Kidney (tissue), 14 donors: ENCODE measurements around the gene HIBADH. TPM values are rescaled to one million over a fixed set of nuclear protein-coding genes. Genes with fewer than 3 reads are reported as not detected.
"Not testable (repeated sequence)": the region's sequence is repeated elsewhere in the genome, so short reads cannot be mapped to it uniquely, and the experiment has no call there.

Source experiments
- DNase-seq, 5 donors: peaks; one replicate each; pipeline ENCODE4 v3.0.0-alpha.2; 2013 to 2020
- FAIRE-seq: peaks from 2 replicates; lab custom pipeline; 2012; peaks lifted over from hg19 to GRCh38; lab: Jason Lieb, UNC
- H3K27ac ChIP-seq, 2 donors: one replicate each; pipeline ENCODE4 v1.7.0; 2013; ENCODE audit warnings: low read depth in 2 of 2, low read length in 2 of 2, inconsistent platforms in 1 of 2
- H3K27me3 ChIP-seq: one replicate; pipeline ENCODE4 v1.7.1; 2013; ENCODE audit warnings: low read length, inconsistent platforms; ENCODE audit not compliant: control insufficient read depth, insufficient read depth
- H3K36me3 ChIP-seq, 3 donors: one replicate each; pipeline versions ENCODE4 v1.7.0 to v1.7.1; 2013; ENCODE audit warnings: low read length in 3 of 3, control low read depth in 1 of 3, inconsistent platforms in 1 of 3; ENCODE audit not compliant: insufficient read depth in 3 of 3, control insufficient read depth in 2 of 3
- H3K4me1 ChIP-seq, 3 donors: one replicate each; pipeline versions ENCODE4 v1.7.0 to v1.7.1; 2013; ENCODE audit warnings: low read length in 3 of 3, inconsistent platforms in 1 of 3, low read depth in 1 of 3; ENCODE audit not compliant: control insufficient read depth in 2 of 3, insufficient read depth in 2 of 3
- H3K4me3 ChIP-seq, 3 donors: one replicate each; pipeline versions ENCODE4 v1.7.0 to v1.8.1; 2013; ENCODE audit warnings: low read length in 3 of 3, control low read depth in 1 of 3, inconsistent platforms in 1 of 3
- H3K9ac ChIP-seq, 3 donors: one replicate each; pipeline versions ENCODE4 v1.7.0 to v1.7.1; 2013; ENCODE audit warnings: low read length in 3 of 3, control low read depth in 1 of 3, inconsistent platforms in 1 of 3
- H3K9me3 ChIP-seq, 3 donors: one replicate each; pipeline versions ENCODE4 v1.7.0 to v1.7.1; 2013; ENCODE audit warnings: low read length in 3 of 3, control low read depth in 1 of 3, inconsistent platforms in 1 of 3; ENCODE audit not compliant: control insufficient read depth in 2 of 3, insufficient read depth in 1 of 3
- intact Hi-C: fragments of 100-400 bp; cut with DNase I; formaldehyde crosslinking; loops from one replicate; pipeline ENCODE4 v1.11.1; 2022
- polyA plus RNA-seq: library from polyadenylated mRNA; stranded (reverse); fragments of 350-450 nt; fragmentation: Illumina TruSeq; extraction: RNeasy Lipid Tissue Mini Kit (QIAGEN cat#74804); gene quantifications from one replicate; pipeline ENCODE4 v1.2.3, GENCODE V29; 2014; ENCODE audit warnings: low read depth, low replicate concordance; ENCODE audit not compliant: insufficient read depth
- total RNA-seq: library from RNA; stranded (reverse); fragmentation: NEBNext Ultra II Directional; extraction: Animal tissue kit (Norgen Biotek cat#: 25700); gene quantifications from one replicate; pipeline ENCODE4 v1.2.1, GENCODE V29; 2021
- TF ChIP-seq, protein P1 (sequence below): IDR thresholded peaks from 3 replicates; pipeline ENCODE4 v1.5.1; 2012; ENCODE audit warnings: mild to moderate bottlenecking, moderate library complexity, borderline replicate concordance; ENCODE audit not compliant: insufficient read depth; ENCODE audit errors: extremely low read depth
- donor health status: control.
- donor health status: control.
- donor health status: control.
- donor health status: control.
- donor health status: control.
- donor health status: DM: yes; HTN: yes; CAD: no.
- donor health status: Normal renal cell carcinoma (clear cell type).

HIBADH gene
- total and polyA plus RNA-seq, 2 donors from 2014 or later = 42.6 to 160 TPM

DNA sequence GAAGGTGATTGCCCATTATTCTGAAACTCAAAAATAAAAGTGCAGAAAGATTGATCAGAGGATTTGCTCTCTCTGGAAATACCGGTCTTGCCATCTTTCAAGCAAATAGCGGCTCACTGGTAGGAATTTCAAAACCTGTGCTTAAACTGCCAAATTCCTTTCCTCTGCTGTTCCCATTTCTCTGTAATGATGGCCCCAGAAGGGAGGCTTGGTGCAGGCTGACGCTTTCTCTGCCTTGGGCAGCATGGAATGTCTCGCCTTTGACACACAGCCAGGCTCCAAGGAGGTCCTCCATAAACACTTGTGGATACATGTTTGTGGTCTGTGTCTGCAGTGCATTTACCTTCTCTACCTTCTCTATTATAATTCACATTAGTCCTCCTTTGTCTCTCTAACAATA is 146.8 kb downstream of the HIBADH start:
- DNase-seq = no peak
- H3K9ac ChIP-seq = no peak overlapping the region
- H3K27me3 ChIP-seq = no peaks in the 10 kb centered on the region
- intact Hi-C loops = no loop called here
- H3K27ac ChIP-seq = no peak overlapping the region
- H3K4me3 ChIP-seq = no peak overlapping the region
- H3K9me3 ChIP-seq = no peaks in the 10 kb centered on the region
- TF ChIP-seq, protein P1, sequence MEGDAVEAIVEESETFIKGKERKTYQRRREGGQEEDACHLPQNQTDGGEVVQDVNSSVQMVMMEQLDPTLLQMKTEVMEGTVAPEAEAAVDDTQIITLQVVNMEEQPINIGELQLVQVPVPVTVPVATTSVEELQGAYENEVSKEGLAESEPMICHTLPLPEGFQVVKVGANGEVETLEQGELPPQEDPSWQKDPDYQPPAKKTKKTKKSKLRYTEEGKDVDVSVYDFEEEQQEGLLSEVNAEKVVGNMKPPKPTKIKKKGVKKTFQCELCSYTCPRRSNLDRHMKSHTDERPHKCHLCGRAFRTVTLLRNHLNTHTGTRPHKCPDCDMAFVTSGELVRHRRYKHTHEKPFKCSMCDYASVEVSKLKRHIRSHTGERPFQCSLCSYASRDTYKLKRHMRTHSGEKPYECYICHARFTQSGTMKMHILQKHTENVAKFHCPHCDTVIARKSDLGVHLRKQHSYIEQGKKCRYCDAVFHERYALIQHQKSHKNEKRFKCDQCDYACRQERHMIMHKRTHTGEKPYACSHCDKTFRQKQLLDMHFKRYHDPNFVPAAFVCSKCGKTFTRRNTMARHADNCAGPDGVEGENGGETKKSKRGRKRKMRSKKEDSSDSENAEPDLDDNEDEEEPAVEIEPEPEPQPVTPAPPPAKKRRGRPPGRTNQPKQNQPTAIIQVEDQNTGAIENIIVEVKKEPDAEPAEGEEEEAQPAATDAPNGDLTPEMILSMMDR = no peak
- H3K4me1 ChIP-seq = no peaks in the 10 kb centered on the region
- peaks cover 0 to 5% (median 0%) of the 10 kb centered on the region in 3 donors for H3K36me3 ChIP-seq
- no peak for FAIRE-seq

DNA sequence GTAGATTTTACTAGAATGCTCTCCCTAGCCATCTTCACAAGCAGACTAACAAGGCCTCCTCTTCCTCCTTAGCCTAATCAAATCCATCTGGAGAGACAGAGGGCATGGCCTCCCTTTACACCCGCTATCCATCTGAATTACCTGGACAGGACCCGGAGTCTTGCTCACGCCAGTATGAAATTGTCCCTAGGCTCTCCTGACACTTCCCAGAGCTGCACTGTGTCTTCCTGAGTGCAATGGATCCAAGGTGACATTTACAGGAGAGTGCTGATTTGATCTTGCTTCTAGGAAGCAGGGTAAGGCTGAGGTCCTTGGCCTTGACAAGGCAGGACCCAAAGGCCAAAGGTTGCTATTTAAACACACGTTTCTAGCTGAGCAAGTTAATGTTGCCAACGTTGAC is 147.8 kb downstream of the HIBADH start:
- H3K4me3 ChIP-seq = no peak overlapping the region
- no peaks in the 10 kb centered on the region for H3K27me3 ChIP-seq
- no peaks in the 10 kb centered on the region for H3K9me3 ChIP-seq
- no peaks in the 10 kb centered on the region for H3K4me1 ChIP-seq
- DNase-seq = no peak
- H3K36me3 ChIP-seq = no peaks in the 10 kb centered on the region
- intact Hi-C loops = no loop called here
- H3K9ac ChIP-seq = no peak overlapping the region
- no peak overlapping the region for H3K27ac ChIP-seq
- TF ChIP-seq, protein P1 = no peak
- no peak for FAIRE-seq

DNA sequence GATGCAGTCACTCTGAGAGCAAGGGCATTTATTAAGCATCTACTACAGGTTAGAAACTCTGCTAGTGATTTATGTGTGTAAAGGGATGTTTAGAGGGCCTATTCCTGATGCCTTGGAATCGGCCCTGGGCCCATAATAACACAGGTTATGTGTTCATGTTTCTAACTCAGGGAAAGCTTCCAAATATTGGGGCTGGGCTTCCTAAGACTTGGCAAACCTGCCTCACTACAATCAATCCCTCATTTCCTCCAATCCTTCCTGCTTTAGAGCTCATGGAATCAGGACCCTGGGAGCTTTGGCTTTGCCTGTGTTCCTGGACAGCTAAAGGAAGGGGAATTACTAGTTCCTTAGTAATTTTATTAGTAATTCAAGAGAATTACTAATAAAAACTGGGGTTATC is 148.8 kb downstream of the HIBADH start:
- Histone ChIP-seq H3K27me3 (no peaks in the 10 kb centered on the region), H3K9me3 (no peaks in the 10 kb centered on the region), H3K9ac (no peak overlapping the region), H3K4me3 (no peak overlapping the region), H3K36me3 (no peaks in the 10 kb centered on the region), H3K27ac (no peak overlapping the region), H3K4me1 (no peaks in the 10 kb centered on the region)
- intact Hi-C loops = no loop called here
- TF ChIP-seq, protein P1 = no peak
- FAIRE-seq (no peak), DNase-seq (no peak)

DNA sequence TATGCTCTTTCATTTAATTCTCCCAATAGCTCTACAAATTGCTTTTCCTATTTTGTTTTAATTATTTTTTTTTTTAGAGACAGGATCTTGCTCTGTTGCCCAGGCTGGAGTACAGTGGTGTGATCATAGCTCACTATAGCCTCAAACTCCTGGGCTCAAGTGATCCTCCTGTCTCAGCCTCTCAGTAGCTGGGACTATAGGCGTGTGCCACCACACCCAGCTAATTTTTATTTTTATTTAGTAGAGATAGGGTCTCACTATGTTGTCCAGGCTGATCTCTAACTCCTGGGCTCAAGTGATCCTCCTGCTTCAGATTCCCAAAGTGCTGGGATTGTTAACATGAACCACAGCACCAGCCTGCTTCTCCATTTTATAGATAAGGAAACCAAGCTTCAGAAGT is 151.3 kb downstream of the HIBADH start:
- H3K9me3 ChIP-seq, H3K9ac ChIP-seq, DNase-seq, intact Hi-C loops, FAIRE-seq, H3K27me3 ChIP-seq, H3K4me3 ChIP-seq, H3K27ac ChIP-seq, H3K4me1 ChIP-seq, H3K36me3 ChIP-seq: not testable (repeated sequence)
